Kasumi-1 (cell line): ENCODE measurements around the gene ADAMTSL1.

Experiments used
- DNase-seq, 2 experiments: peaks; one replicate each; lab custom pipeline; 2025; lab: John Stamatoyannopoulos, UW

ADAMTSL1 gene

DNA sequence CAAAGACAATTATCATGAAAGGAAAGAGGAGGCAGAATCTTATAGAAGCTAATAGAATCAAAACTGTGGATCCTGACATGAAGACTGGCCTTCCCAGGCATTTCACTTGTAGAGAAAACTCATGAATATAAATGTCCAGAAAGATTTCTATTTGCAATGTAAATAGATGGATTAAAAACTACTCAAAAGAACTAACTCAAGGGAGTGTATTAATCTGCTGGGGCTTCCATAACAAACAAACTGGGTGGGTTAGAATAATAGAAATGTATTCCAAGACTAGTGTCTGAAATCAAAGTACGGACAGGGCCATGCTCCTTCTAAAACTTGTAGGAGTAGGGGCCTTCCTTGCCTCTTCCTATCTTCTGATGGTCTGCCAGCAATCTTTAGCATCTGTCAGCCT lies 267.4 kb downstream of the ADAMTSL1 start:
- DNase-seq: no peak

DNA sequence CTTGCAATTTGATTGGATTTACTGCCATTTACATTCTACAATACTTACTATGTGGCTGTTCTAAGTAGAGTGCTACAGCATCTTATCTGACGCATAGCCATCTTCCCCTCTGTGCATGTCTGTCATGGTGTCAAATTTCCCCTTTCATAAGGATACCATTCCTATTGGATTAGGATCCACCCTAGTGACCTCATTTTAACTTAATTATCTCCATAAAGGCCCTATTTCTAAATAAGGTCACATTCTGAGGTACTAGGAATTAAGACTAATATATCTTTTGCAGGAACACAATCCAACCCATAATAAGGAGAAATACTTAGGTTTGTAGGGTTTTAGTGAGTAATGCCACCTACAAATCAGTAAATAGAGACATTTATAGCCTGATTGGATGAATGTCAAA lies 268.0 kb downstream of the ADAMTSL1 start:
- DNase-seq: no peak

DNA sequence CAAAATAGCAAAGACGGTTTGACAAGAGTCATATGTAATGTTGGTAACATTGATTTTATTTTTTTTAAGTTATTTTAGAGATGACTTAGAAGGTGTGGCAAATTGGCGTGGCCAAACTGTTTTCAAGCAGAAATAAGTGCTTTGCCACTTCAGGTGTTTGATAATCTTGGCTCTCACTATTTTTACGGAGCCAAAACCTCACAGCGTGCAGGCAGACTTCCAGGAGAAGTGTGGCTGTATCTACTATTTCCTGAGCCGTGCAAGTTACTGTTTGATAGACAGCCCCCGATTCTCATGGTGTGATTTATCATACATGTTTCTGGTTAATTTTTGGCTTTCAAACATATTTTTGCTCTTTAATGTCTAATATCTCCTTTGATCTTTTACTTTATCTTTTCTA lies 269.5 kb downstream of the ADAMTSL1 start:
- DNase-seq: no peak

DNA sequence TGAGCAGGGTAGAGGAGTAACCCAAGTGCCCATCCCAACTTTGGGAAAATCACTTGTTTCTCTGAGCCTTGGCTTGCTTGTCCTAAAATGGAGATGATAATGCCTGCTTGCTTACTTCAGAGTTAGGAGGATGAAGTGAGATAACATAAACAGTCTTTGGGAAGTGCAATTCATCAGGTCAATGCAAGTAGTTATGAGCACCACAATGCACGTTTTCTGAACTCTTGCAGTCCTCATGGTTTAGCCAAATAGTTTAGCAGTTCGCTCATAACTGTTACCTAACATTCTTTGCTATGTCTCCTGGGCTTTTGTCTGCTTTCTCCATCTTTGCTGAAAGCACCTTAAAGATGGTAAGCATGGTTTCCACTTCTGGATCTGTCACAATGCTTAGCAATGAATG lies 270.0 kb downstream of the ADAMTSL1 start:
- no peak for DNase-seq

DNA sequence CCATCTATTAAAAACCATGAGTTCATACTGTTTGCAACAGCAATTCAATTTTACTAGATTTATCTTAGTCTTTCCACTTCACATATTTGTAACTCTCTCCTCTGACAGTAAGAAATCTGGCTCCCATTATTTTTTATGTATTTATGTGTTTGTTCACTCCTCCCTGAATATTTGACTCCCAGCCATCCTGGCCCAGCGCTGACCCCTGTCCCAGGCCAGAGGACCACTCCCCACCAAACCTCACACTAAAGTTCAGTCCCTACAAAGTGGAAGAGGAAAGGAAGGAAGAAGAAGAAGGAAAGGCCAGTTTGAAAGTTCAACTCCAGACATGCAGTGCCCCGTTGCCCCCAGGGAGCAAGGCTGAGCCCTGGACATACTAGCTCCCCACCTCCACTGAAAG lies 271.8 kb downstream of the ADAMTSL1 start:
- DNase-seq: no peak

DNA sequence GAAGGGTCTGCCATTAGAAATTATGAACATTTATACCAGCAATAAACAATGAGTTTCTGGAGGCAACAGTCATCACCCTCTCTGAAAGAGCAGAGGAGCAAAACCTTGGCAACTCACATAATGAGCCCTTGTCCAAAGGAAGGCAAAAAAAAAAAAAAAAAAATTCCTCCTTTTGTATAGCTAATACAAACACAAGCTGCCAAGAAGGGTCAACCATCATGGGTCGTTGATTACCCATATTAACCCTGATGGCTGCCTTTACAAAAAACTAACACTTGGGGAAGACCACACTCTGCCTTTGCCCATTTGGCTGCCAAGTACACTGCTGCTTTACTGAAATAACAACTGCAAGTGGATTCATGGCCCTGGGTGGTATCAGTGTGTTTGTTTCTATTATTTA lies 272.7 kb downstream of the ADAMTSL1 start:
- DNase-seq: no peak

DNA sequence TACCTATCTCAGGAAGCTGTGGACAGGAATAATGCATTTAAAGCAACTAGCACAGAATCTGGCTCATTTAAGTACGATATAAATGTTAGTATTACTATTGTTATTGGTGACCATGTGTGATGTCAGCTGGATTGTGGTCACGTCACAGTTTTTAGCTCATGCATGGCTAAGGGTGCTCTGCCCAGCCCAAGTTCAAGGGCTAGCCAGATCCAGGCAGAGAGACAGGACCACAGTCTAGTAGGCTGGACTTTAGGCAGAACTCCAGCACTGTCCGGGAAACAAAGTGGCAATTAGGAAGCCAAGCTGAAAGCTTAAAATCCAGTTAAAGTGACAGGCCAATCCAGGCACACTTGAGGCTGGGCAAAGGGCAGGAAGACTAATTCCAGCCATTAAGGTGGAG lies 273.6 kb downstream of the ADAMTSL1 start:
- DNase-seq: no peak

DNA sequence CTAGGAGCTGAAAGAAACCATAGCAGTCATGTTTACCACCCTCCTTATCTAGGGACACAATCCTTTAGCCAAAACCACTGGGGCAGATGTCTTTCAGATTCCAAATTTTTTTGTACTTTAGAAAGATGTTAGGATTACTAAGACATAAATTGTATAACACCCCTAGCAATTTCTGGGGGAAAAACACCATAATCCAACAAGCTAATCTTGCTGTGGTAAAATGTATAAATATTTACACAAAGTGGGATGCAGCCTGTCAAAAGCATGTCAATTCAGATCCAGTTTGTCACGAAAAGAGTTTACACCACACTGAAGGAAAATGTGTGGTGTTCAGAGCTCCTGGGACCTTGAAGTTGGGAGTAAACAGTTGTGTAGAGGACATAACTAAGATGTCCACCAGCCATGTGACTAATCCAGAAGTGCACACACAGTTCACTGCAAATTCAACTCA lies 274.3 kb downstream of the ADAMTSL1 start:
- no peak for DNase-seq

DNA sequence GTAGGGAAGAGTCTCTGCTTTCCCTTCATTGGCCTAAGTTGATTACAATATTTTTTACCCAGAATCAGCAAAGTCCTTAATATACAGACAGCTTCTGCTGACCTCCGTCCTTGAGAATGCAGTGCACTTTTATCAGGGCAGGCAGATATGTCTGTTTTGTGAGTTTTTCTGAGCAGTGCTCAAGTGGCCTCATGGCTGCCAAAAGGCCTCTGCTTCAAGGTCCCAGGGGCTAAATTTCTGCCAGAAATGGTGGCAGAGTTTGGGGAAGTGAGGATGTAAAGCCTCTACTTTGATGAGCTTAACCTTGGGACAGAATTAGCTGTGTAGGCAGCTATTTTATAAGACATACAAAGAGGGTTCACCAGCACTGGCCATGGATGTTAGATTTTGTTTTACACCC lies 275.8 kb downstream of the ADAMTSL1 start:
- no peak for DNase-seq

DNA sequence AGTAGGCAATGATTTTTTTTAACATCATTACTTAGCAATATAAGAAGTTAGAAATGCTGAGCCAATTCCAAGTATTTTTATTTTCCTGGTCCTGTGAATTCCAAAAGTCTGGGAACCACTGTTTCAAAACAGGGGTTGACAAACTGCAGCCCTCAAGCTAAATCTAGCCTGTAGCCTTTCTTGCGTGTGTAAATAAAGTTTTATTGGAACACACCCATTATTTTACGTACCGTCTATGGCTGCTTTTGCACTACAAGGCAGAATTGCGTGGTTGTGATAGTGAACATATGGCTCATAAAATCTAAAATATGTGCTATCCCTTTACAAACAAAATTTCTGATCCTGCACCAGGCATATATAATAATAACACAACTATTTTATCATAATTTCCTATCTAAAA lies 280.0 kb downstream of the ADAMTSL1 start:
- DNase-seq: no peak

DNA sequence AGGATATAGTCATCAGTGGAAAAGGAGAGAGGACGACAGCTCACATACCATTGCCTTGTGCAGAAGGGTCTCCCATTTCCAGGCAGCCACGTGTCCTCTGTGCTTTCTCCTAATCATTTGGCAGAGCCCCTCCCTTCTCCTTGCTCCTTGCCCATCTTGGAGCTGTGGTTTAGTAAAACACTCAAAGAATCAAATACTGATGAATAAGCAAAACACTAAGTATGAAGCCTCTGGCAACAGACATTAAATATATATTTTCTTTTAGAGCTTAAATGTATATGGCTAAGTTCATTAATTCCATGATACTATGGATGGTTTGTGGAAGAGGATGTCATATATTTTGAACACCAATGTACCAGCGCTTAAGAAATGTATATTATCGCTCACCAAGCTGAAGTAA lies 280.6 kb downstream of the ADAMTSL1 start:
- DNase-seq: no peak

DNA sequence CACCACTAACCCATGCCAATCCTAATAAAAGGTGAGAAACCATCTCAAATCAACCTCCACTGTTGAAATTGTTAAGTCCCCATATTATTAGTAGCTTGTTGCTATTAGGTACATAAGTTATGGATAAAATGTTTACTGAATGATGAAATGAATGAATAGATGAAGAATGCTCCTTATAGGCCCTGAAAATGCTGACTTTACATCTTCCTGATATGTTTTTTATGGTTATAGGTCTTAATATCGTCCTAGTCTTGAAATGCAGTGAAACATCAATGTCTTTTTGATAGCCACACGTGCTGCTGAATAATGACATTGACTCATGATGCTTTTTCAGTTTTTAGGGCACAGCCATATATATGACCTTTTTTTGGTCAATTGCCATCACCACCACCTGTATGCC lies 281.3 kb downstream of the ADAMTSL1 start:
- no peak for DNase-seq

DNA sequence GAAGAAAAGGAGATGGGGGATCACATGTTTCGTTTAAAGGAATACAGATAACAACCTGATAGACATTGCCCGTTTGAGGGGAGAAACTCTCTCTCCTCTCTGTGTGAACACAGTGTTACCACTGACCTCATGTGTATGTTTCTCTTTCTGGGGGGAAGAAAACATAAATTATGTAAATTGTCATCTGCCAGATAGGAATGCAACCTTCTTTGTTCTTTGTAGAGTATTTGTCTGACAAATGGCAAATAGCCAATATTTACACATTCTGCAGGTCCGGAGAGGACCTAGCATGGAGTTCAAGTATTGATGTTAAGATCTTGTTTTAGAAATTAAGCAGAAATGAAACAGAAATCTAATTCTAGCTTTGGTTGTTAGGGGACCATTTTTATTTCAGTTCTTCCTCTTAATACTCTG lies 282.8 kb downstream of the ADAMTSL1 start:
- DNase-seq: no peak

DNA sequence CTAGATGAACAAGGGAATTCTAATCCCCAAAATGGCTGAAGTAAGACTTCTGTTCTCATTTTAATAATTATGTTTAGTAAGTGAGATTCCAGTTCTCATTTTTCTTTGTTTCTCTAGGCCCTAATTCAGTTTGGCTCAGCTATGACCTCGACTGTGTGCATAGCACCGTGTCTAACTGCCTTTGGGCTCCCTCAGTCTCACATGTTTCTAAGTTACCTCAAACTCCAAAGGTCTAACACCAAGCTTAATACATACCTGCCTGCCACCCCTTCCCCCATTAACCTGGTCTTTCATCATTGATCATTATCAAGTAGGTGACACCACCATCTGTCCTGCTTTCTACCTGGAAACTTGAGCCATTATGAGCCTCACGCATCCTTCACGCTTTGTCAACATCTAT lies 285.9 kb downstream of the ADAMTSL1 start:
- no peak for DNase-seq

DNA sequence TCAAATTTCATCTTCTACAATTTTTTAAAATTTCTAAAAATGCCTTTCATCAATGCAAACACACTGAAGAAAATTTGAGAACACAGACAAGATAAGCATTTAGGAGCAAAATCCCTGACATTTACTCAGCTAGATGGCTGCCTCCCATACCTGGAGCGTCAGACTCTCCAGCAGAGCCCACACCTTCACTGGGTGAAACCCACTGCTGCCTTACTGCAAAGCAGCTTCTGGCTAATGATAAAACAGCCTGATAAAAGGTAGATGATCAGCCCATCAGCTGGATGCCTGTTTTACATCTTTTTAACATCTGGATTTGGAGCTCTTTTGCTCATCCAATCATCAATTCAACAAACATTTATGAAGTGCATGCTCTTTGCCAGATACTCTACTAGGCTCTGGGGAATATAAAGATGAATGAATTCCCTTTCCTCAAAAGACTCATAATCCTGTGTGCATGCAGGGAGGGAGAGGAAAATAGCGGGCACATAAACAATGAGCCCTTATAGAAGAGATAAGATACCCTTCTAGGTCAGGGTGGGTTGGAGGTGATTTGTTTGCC lies 287.9 kb downstream of the ADAMTSL1 start:
- no peak for DNase-seq

DNA sequence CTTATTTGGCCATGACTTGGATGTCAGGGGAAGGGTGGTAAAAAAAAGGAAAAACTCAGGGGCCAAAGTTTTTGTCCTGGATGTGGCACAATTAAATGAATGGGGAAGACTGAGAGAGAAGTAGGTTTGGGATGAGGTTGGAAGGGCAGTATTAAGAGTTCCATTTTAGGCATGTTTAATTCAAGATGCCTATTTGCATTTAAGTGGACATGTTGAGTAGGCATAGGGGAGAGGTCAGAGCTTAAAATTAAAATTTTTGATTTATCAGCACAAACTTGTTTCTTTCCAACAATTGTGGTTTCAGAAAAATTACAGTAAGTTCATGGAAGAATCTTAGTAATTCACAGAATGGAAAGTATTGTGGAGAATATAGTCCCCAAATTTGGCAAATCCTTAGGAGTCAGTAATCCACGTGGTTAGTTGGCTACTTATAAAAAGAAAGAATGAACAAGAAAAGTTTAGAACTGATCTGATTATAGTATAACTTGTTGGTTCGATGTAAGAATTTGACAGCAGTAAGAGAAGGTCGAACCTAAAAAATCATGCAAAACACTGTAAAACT lies 293.1 kb downstream of the ADAMTSL1 start:
- DNase-seq: no peak

DNA sequence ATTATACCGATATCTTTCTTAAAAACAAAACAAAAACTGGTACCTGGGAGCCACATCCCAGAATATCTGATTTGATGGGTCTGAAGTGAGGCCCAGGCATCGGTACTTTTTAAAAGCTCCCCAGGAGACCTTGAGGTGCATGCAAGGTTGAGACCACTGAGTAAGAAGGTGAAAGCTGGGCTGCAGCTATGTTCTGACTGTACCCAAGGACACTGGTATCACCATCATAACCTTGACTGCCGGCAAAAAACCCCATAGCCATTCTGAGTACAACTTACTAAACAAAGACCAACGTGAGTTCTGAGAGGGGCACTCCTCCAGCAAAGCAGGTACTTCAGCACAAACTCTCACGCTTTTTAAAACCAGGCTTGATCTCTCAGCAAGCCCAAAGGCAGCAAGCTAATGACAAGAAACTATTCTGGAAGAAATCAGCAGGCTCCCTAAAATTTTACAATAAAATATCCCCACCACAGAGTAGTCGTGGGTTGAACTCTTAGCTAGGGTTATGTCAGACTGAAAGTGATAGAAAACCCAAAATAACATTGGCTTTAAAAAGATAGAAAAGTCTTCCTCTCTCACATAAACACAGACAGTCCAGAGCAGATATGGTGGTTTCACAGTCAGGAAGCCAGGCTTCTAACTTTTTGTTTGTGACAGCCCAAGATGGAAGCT lies 295.1 kb downstream of the ADAMTSL1 start:
- no peak for DNase-seq

DNA sequence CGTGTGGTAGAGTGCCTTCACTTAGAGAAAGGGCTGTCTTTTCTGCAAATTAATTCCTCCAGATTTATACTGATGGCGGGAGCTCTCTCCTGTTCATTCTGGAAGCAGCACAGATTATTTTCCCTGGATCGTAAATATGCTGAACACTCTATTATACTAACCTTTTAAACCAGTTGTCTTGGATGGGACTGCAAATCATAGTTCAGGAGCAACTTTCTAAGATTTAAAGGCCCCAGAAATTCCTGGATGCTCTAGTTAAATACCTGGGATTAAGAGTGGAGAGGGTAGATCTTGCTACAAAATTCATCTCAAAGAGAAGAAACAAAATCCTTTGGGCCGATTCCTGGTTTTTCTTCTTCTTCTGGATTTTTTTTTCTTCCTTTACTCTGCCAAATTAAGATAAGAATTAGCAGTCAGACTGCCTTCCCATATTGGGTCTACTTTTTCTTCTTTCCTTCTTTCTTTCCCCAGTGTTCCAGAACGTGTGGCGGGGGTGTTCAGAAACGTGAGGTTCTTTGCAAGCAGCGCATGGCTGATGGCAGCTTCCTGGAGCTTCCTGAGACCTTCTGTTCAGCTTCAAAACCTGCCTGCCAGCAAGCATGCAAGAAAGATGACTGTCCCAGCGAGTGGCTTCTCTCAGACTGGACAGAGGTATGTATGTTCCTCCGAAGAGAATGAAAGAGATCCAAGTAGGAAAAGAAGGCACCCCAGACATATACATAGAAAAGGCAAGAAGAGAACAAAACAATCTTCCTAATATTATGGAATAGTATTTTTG lies 296.4 kb downstream of the ADAMTSL1 start:
- no peak for DNase-seq

DNA sequence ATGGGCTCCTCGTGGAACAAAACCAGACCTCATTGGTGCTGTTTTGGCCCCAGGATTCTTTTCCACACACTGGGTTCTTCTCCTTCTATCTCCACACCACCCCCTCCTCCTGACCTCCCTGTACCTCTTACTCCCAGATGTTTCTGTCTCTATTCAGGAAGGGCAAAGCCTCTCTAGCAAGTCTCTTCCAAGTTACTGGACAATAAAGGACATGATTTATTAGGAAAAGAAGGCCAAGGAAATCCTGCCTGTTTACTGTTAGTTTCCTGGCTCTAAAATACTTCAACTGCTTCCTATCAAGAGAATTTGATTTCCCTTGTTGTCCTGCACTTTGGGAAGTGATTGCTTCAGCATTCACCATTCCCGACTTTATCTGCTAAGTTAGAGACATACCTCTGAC lies 297.1 kb downstream of the ADAMTSL1 start:
- no peak for DNase-seq

DNA sequence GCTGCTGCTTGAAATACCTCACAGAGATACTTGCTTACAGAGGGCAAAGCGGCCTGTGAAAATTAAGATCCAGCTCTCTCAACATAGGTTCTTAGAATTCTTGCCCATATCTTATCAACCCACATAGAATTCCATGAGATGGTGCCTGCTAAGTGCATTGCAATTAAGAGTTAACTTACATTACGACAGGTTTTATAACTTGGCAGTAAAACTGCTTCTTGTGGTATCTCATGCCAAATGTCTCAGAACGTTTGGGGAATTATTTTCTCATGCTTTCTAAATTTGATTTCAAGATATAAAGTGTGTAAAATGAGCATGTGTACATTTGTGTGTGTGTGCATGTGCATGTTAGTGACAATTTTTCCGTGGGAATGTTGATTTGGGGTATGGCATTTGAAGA lies 297.8 kb downstream of the ADAMTSL1 start:
- DNase-seq: no peak

DNA sequence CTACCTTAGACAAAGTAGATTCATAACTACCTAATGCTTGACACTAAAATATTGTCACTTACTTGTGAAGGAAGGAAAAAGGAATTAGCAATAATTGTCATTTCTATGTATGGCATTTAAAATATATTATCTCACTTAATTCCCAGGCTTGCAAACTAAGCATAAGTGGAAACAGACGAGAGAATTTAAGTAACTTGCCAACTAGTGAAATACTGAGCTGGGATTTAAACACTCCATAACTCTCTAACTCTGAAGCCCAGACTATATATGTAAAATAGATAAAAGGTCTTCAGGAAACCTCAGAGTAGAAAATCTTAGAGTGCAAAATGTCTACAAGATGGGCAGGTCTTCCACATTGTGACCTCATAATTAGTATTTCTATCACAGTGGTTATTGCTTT lies 301.3 kb downstream of the ADAMTSL1 start:
- no peak for DNase-seq

DNA sequence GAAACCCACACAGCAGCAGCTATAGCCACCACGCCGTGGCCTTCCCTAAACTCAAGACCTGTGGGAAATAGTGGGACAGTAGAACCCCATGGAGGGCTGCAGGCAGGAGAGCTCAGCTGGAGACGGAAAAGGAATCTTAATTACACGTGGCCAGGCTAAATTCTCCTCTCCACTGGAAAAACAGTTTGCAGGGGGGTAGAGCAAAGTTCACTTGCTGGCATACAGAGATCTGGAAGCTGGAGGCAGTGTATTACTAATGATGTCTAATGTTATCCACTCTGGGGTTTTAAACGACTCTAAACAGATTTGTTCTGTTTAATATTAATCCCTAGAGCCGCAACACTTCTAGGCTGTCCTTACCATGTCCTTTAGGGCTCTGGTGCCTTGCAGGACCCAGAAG lies 302.0 kb downstream of the ADAMTSL1 start:
- no peak for DNase-seq
